Adipocyte (in vitro differentiated cells): Measurements from ENCODE around the gene VRK1.

Experiments used
- DNase-seq: peaks from one replicate; pipeline ENCODE4 v3.0.0-alpha.2; 2015; ENCODE audit warnings: low read depth
- H3K27me3 ChIP-seq: replicated peaks from 2 replicates; pipeline ENCODE4 v1.7.0; 2013; ENCODE audit warnings: mild to moderate bottlenecking, low read length, moderate library complexity; ENCODE audit not compliant: control insufficient read depth, insufficient read depth
- H3K36me3 ChIP-seq: 2 replicates; pipeline ENCODE4 v1.7.0; 2013; ENCODE audit warnings: low read length, mild to moderate bottlenecking, moderate library complexity; ENCODE audit not compliant: control insufficient read depth, insufficient read depth, severe bottlenecking
- H3K4me1 ChIP-seq: 2 replicates; pipeline ENCODE4 v1.7.0; 2013; ENCODE audit warnings: mild to moderate bottlenecking, low read length, moderate library complexity; ENCODE audit not compliant: control insufficient read depth, insufficient read depth
- H3K4me3 ChIP-seq: 2 replicates; pipeline ENCODE4 v1.7.0; 2013; ENCODE audit warnings: mild to moderate bottlenecking, low read length, moderate library complexity
- H3K9ac ChIP-seq: 2 replicates; pipeline ENCODE4 v1.7.0; 2013; ENCODE audit warnings: mild to moderate bottlenecking, low read length, moderate library complexity
- H3K9me3 ChIP-seq: 2 replicates; pipeline ENCODE4 v1.7.0; 2013; ENCODE audit warnings: mild to moderate bottlenecking, low read length, moderate library complexity; ENCODE audit not compliant: control insufficient read depth

Gene VRK1

DNA sequence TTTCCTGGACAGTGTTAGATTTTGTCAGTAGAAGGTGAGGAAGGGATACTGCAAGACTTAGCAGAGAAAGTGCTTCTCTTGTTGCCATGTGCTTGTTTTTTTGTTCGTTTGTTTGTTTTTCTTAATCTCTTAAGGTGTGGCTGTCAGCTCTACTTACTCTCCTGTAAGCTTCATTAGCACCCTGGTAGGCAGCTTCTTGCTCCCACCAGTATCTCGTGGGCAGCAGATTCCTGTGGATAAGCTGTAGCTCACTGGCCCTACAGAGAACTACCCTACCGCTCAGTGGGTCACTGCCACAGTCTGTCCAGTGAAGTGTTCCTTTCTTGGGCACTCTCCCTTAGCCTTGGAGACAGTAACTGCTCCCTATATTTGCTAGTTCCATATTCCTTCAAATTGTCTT lies 30.1 kb downstream of the VRK1 start:
- no peaks in the 10 kb centered on the region for H3K36me3 ChIP-seq
- no peak overlapping the region for H3K4me3 ChIP-seq
- no peaks in the 10 kb centered on the region for H3K27me3 ChIP-seq
- no peak for DNase-seq
- peaks cover 26% of the 10 kb centered on the region for H3K4me1 ChIP-seq
- no peak overlapping the region for H3K9ac ChIP-seq
- H3K9me3 ChIP-seq = no peaks in the 10 kb centered on the region

DNA sequence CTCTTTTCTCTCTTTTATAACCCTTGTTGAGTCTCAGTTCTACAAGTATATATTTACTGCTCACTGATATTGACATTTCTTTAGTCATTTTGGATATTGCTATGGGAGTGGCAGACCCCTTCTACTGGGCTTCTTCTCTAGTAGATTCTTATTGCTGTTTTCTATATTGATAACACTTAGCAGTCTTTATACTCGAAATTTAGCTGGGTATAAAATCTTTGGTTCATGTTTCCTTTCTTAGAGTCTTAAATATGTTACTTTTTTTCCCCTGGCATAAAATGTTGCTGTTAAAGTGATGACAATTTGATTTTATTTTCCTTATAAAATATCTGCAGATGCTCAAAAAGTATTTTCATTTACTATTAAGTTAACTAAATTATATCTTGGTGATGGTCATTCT lies 32.6 kb downstream of the VRK1 start:
- H3K4me3 ChIP-seq = no peak overlapping the region
- H3K9me3 ChIP-seq = no peaks in the 10 kb centered on the region
- no peak for DNase-seq
- peaks cover 15% of the 10 kb centered on the region for H3K4me1 ChIP-seq
- H3K27me3 ChIP-seq = no peaks in the 10 kb centered on the region
- H3K9ac ChIP-seq = no peak overlapping the region
- H3K36me3 ChIP-seq = no peaks in the 10 kb centered on the region

DNA sequence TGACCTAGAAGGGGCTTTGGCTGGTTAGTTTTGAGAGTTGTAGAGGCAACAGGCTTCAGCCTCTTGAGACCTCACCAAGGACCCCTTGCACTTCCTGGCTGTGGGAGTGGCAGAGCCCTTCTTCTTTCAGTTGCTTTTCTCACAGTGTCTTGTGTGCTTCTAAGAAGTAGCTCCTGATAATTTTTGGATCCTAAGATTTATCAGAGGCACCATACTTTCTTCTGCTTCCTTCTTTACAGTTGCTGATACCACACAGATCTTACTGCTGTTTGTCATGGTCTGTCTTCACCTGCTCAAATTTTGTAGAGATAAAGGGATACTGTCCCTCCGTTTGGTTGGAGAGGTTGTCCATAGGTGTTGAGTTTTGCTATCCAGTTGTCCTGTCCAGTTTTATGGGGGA lies 33.8 kb downstream of the VRK1 start:
- Histone ChIP-seq H3K9ac (no peak overlapping the region), H3K4me1 (peaks cover 8% of the 10 kb centered on the region), H3K4me3 (no peak overlapping the region), H3K27me3 (no peaks in the 10 kb centered on the region), H3K9me3 (no peaks in the 10 kb centered on the region), H3K36me3 (no peaks in the 10 kb centered on the region)
- DNase-seq = no peak

DNA sequence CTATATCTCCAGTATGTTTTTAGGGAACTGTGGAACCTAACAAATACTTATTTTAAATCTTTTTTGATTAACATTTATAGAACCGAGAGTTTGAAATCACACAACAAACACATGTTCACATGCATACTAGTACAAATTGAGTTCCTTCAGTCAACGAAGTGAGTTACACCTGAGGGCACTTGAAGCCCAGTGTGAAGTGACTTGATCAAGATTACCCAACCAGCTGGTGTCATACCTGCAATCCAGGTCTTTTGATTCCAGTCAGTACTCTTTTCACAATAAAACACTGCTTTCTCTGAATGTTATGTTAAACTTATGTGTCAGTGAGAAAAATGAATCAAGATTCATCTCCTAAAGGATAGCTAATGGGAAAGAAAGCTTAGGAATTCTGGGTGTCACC lies 35.2 kb downstream of the VRK1 start:
- Histone ChIP-seq H3K9ac (no peak overlapping the region), H3K4me3 (no peak overlapping the region), H3K9me3 (no peaks in the 10 kb centered on the region), H3K36me3 (no peaks in the 10 kb centered on the region), H3K27me3 (no peaks in the 10 kb centered on the region), H3K4me1 (no peaks in the 10 kb centered on the region)
- no peak for DNase-seq

DNA sequence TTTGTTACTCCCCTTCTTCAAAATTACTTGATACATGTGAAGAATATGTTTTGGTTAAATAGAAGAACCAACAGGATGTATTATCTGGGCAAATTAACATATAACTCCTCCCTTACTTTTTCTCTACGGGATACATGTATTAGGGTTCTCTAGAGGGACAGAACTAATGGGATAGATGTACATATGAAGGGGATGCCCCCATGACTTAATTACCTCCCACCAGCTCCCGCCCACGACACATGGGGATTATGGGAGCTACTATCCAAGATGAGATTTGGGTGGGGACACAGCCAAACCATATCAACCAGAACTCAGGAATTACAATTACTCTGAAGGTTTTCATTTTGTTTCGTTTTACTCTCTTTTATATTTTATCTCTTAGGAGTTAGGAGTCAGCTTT lies 41.3 kb downstream of the VRK1 start:
- Histone ChIP-seq H3K4me3 (no peak overlapping the region), H3K27me3 (no peaks in the 10 kb centered on the region), H3K9me3 (no peaks in the 10 kb centered on the region), H3K9ac (no peak overlapping the region), H3K36me3 (peaks cover 5% of the 10 kb centered on the region), H3K4me1 (peaks cover 8% of the 10 kb centered on the region)
- DNase-seq = no peak

GRCh38 chr14:96839251-96839650 lies 42.1 kb downstream of the VRK1 start:
- Histone ChIP-seq H3K36me3 (peaks cover 5% of the 10 kb centered on the region), H3K9ac (no peak overlapping the region)

DNA sequence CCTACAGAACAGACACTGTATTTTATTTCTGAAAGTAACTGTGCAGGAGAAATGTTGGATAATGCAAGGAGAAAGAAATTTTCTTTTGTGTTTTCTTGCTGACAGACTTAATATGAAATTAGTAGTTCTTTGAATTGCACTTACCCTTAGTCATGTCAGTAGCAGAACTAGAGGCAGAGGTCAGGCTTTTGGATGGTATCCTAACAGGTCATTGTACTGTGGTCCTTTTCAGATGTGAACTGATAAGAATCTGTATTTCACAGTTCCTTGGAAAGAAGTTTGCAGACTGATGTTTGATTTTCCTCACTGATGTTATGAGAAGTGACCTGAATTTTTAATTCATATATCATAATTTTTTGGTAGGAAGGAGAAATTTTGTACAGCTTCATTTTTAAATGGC lies 46.0 kb downstream of the VRK1 start:
- H3K9me3 ChIP-seq = no peaks in the 10 kb centered on the region
- no peaks in the 10 kb centered on the region for H3K27me3 ChIP-seq
- H3K4me1 ChIP-seq = peaks cover 8% of the 10 kb centered on the region
- H3K9ac ChIP-seq = no peak overlapping the region
- peaks cover 10% of the 10 kb centered on the region for H3K36me3 ChIP-seq
- DNase-seq = no peak
- no peak overlapping the region for H3K4me3 ChIP-seq

More at GRCh38 chr14:96839251-96839650, 42.1 kb downstream of the VRK1 start:
- peaks cover 8% of the 10 kb centered on the region for H3K4me1 ChIP-seq
- DNase-seq = no peak
- H3K4me3 ChIP-seq = no peak overlapping the region
- H3K27me3 ChIP-seq = no peaks in the 10 kb centered on the region
- no peaks in the 10 kb centered on the region for H3K9me3 ChIP-seq

DNA sequence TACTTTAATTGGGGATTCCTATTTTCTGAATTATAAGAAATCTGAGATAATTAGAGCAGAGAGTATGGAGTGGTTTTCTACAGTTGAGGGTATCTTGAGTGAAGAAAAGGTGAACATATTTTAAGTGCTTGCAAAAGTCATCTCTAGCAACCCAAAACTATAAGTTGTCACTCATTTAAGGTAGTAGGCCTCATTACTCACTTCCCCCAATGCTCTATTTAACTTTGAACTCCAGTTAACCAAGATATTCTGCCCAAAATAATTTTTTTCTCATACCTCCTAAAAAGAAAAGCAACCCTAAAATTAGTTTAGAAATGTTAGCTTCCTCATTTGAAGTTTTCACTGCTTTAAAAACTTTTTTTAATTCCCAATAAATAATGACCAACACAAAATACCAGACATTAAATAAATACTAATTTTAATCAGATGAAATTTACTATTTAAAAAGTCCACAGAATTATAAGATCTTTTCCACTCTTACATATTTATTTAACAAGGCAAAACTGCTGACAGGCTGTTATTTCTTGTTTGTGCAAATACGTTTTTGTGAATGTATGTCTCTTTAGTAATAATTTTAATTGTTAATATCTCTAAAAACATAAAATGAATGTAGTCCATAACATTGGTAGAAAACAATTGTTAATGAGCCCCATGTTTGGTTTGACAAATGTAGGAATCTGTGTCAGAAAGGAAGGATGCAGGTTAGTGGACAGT lies 47.8 kb downstream of the VRK1 start:
- H3K4me1 ChIP-seq = peaks cover 8% of the 10 kb centered on the region

GRCh38 chr14:96847451-96847850 lies 50.3 kb downstream of the VRK1 start:
- Histone ChIP-seq H3K9ac (no peak overlapping the region), H3K9me3 (no peaks in the 10 kb centered on the region), H3K36me3 (peaks cover 5% of the 10 kb centered on the region), H3K4me3 (no peak overlapping the region), H3K27me3 (no peaks in the 10 kb centered on the region), H3K4me1 (peaks cover 8% of the 10 kb centered on the region)
- DNase-seq = no peak

More for the DNA sequence above, 47.8 kb downstream of the VRK1 start:
- no peak overlapping the region for H3K9ac ChIP-seq
- no peaks in the 10 kb centered on the region for H3K9me3 ChIP-seq
- H3K4me3 ChIP-seq = no peak overlapping the region
- no peaks in the 10 kb centered on the region for H3K27me3 ChIP-seq
- no peak for DNase-seq
- peaks cover 10% of the 10 kb centered on the region for H3K36me3 ChIP-seq

GRCh38 chr14:96848011-96848410 lies 50.8 kb downstream of the VRK1 start:
- Histone ChIP-seq H3K36me3 (peaks cover 5% of the 10 kb centered on the region), H3K4me3 (no peak overlapping the region), H3K4me1 (peaks cover 3% of the 10 kb centered on the region), H3K27me3 (no peaks in the 10 kb centered on the region), H3K9ac (no peak overlapping the region), H3K9me3 (no peaks in the 10 kb centered on the region)
- no peak for DNase-seq

- Histone ChIP-seq H3K9ac (no peak overlapping the region), H3K27me3 (no peaks in the 10 kb centered on the region), H3K9me3 (no peaks in the 10 kb centered on the region), H3K36me3 (peaks cover 5% of the 10 kb centered on the region), H3K4me1 (no peaks in the 10 kb centered on the region), H3K4me3 (no peak overlapping the region)
- DNase-seq = no peak
Observed at GRCh38 chr14:96849733-96850132, 52.6 kb downstream of the VRK1 start.
